Measurements from ENCODE around the gene IL20.

The IL20 gene

DNA sequence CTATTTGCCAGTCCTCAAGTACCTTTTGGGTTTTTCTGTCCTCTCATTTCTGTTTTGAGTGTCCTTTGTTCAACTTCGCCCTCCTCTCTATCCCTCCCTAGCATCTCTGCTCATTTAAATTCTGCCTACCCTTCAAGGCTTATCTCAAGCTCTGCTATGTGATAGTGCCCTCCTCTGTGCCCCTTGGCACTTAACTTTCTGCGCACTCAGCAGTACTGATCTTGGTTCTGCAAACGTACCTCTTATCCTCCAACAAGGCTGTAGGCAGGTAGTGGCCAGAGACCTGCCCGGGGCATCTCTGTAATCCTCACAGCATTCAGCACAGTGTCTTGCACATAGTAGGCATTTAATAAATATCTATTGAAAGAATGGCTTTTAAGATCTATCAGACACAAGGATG lies 5.3 kb upstream of the IL20 start:
- TF ChIP-seq, protein P1, sequence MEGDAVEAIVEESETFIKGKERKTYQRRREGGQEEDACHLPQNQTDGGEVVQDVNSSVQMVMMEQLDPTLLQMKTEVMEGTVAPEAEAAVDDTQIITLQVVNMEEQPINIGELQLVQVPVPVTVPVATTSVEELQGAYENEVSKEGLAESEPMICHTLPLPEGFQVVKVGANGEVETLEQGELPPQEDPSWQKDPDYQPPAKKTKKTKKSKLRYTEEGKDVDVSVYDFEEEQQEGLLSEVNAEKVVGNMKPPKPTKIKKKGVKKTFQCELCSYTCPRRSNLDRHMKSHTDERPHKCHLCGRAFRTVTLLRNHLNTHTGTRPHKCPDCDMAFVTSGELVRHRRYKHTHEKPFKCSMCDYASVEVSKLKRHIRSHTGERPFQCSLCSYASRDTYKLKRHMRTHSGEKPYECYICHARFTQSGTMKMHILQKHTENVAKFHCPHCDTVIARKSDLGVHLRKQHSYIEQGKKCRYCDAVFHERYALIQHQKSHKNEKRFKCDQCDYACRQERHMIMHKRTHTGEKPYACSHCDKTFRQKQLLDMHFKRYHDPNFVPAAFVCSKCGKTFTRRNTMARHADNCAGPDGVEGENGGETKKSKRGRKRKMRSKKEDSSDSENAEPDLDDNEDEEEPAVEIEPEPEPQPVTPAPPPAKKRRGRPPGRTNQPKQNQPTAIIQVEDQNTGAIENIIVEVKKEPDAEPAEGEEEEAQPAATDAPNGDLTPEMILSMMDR (conservative IDR thresholded peaks at IDR 0.05; ENCODE audit: low read depth, low read length): no peak
- DNase-seq (ENCODE audit: low read depth): no peak
- no peak overlapping the region for H3K4me3 ChIP-seq (ENCODE audit: low read depth, low read length)

DNA sequence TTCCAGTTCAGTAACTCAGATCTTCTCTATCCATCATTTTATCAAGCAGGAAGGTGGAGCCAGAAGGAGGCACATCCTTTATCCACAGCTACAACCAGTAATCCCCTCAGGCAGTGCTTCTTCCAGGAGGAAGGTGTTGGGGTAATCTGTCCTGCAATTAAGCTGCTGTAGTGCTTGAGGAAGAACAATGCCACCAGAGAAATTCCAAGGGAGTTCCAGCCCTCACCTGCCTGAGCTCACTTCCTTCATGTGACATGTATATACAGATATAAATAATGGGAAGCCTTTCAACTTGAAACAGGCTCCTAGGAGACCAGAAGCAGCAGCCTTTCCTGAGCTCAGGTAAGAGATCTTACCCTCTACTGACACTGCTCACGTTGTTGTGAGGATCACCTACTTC lies 2.2 kb upstream of the IL20 start:
- TF ChIP-seq, protein P1 (conservative IDR thresholded peaks at IDR 0.05; ENCODE audit: low read depth, low read length): no peak
- no peak overlapping the region for H3K4me3 ChIP-seq (ENCODE audit: low read depth, low read length)
- no peak for DNase-seq (ENCODE audit: low read depth)

DNA sequence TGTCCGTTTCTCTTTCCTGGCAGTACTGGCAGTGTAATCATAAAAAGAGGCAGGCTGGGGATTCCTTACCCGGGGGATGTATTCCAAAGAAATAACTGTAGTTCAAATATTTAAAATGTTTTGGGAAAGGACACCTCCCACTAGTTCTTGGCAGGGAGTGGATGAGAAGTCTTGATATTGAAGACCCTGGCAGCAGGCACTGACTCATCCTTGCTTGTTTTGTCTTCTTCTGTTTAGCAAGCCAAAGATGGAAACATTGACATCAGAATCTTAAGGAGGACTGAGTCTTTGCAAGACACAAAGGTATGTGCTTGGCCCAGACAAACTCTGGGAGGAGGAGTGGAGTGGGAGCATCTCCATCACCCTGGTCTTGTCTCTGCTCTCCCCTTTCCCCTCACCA lies 639 bp downstream of the IL20 start:
- H3K4me3 ChIP-seq (ENCODE audit: low read depth, low read length): no peak overlapping the region
- TF ChIP-seq, protein P1 (conservative IDR thresholded peaks at IDR 0.05; ENCODE audit: low read depth, low read length): no peak
- peak; percentile 28 for DNase-seq (ENCODE audit: low read depth)

DNA sequence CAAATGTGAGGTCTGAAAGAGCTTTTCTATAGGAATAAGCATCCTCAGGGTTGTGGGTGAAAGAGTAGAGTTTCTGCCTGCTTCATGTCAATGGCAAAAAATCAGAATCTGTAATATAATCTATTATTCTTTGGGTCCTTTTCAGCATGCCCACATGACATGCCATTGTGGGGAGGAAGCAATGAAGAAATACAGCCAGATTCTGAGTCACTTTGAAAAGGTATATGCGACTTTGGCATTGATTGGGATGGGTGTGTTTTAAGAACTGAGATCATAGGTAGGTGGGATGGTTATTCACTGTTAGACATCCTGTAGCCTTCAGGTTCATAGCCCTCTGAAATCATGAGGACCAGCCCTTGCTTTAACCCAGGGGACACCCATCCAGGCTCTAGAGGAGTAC lies 1.8 kb downstream of the IL20 start:
- DNase-seq (ENCODE audit: low read depth): no peak
- TF ChIP-seq, protein P1 (conservative IDR thresholded peaks at IDR 0.05; ENCODE audit: low read depth, low read length): no peak
- H3K4me3 ChIP-seq (ENCODE audit: low read depth, low read length): no peak overlapping the region

DNA sequence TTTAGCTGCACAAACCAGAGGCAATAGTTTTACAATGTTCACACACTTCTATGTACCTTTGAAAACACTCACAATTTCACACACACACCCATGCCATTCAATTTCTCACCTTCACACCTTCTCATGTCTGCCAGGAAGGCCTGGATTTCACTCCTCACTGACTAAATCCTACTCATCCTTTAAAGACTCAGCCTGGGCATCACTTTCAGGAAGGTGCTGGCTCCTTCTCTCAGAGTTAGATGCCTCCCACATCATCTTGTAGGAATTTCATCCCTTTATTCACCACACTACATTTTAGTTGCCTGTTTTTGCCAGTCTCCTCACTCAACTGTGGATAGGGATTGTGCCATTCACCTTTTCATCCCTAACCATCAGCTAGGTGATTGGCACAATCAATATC lies 2.3 kb downstream of the IL20 start:
- no peak for DNase-seq (ENCODE audit: low read depth)

DNA sequence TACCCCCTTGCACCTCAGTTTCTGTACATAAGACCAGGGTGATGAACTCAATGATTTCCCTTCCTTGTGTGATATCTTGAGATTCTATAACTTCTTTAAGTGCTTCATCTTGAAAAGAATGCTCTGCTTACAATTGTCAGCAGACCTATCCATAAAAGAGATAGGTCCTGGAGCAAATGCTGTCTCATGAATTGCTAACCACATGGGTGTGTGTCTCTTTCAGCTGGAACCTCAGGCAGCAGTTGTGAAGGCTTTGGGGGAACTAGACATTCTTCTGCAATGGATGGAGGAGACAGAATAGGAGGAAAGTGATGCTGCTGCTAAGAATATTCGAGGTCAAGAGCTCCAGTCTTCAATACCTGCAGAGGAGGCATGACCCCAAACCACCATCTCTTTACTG lies 2.8 kb downstream of the IL20 start:
- TF ChIP-seq, protein P1 (conservative IDR thresholded peaks at IDR 0.05; ENCODE audit: low read depth, low read length): no peak
- no peak for DNase-seq (ENCODE audit: low read depth)
- no peak overlapping the region for H3K4me3 ChIP-seq (ENCODE audit: low read depth, low read length)

More for the DNA sequence above, 2.3 kb downstream of the IL20 start:
- TF ChIP-seq, protein P1 (conservative IDR thresholded peaks at IDR 0.05; ENCODE audit: low read depth, low read length): no peak
- H3K4me3 ChIP-seq (ENCODE audit: low read depth, low read length): no peak overlapping the region

DNA sequence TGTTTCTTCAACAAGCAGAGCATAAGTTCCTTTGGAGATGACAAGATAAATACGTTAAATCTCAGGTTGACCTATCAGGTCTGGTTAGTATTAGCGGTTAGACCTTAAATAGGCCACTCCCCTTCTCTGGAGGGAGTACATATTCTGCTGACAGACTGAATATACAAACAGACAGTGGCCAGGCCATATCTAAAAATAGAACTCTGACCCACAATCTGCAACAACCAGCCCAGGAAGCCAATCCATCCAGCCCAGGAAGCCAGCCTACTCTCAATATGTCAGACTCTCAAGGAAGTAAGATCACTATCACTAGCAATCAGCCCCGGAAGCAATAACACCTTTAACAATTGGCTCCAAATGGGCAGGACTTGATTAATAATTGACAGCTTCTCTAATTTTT lies 6.7 kb downstream of the IL20 start:
- no peak for DNase-seq (ENCODE audit: low read depth)
- TF ChIP-seq, protein P1 (conservative IDR thresholded peaks at IDR 0.05; ENCODE audit: low read depth, low read length): no peak
- H3K4me3 ChIP-seq (ENCODE audit: low read depth, low read length): no peak overlapping the region

Data from choroid plexus epithelial cell (primary cell).